CD4-positive, alpha-beta T cell (primary cell): ENCODE data around the gene HIVEP1. TPM values are rescaled to one million over a fixed set of nuclear protein-coding genes. Genes with fewer than 3 reads are reported as not detected.
"Not testable (repeated sequence)": the region's sequence is repeated elsewhere in the genome, so short reads cannot be mapped to it uniquely, and the experiment has no call there.

ENCODE experiments used
- ATAC-seq: fragments of 200-7000 bp; cut with Tn5 transposase; one replicate; pipeline ENCODE4 v1.10.0; 2022; ENCODE audit warnings: mild to moderate bottlenecking; ENCODE audit not compliant: poor library complexity
- CTCF ChIA-PET: fragments of 350-600 bp; sonication (Branson Sonifier 250); formaldehyde crosslinking; loops from one replicate; lab custom pipeline; 2021; ENCODE audit warnings: antibody characterized with exemption, inconsistent platforms; lab: Charles Lee
- POLR2A ChIA-PET: fragments of 350-600 bp; sonication (Branson Sonifier 250); formaldehyde crosslinking; loops from one replicate; lab custom pipeline; 2021; ENCODE audit warnings: antibody characterized with exemption, inconsistent platforms; lab: Charles Lee
- DNase-seq, 14 experiments: peaks; one replicate each; pipeline ENCODE4 v3.0.0-alpha.2; 2013 to 2020; ENCODE audit warnings: mixed read lengths in 2 of 14
- H3K27ac ChIP-seq, 2 donors: one replicate each; pipeline versions ENCODE4 v1.5.1 to v1.7.0; 2013; ENCODE audit warnings: low read length in 2 of 2, low read depth in 1 of 2, mild to moderate bottlenecking in 1 of 2
- H3K27me3 ChIP-seq, 2 experiments: 1 replicate in 1 of 2; 2 replicates in 1 of 2; pipeline versions ENCODE4 v1.6.1 to v1.7.0; 2013; ENCODE audit warnings: low read length in 2 of 2, control low read depth in 1 of 2, mild to moderate bottlenecking in 1 of 2, moderate library complexity in 1 of 2; ENCODE audit not compliant: insufficient read depth in 2 of 2, control insufficient read depth in 1 of 2
- H3K36me3 ChIP-seq: one replicate; pipeline ENCODE4 v1.6.1; 2013; ENCODE audit warnings: low read length, control low read depth; ENCODE audit not compliant: insufficient read depth
- H3K4me1 ChIP-seq: one replicate; pipeline ENCODE4 v1.6.1; 2013; ENCODE audit warnings: low read length, control low read depth; ENCODE audit not compliant: insufficient read depth
- H3K4me3 ChIP-seq: one replicate; pipeline ENCODE4 v1.5.1; 2013; ENCODE audit warnings: mild to moderate bottlenecking, low read length, moderate library complexity
- H3K9me3 ChIP-seq, 2 experiments: 1 replicate in 1 of 2; 2 replicates in 1 of 2; pipeline versions ENCODE4 v1.6.1 to v1.7.0; 2013; ENCODE audit warnings: low read length in 2 of 2, mild to moderate bottlenecking in 2 of 2, control low read depth in 1 of 2, moderate library complexity in 1 of 2; ENCODE audit not compliant: control insufficient read depth in 1 of 2, insufficient read depth in 1 of 2
- H3K27ac Mint-ChIP-seq: one replicate; pipeline ENCODE4 v1.8.0; 2020; ENCODE audit warnings: mixed read lengths
- H3K27me3 Mint-ChIP-seq: one replicate; pipeline ENCODE4 v1.8.0; 2021; ENCODE audit warnings: mixed read lengths
- H3K36me3 Mint-ChIP-seq: one replicate; pipeline ENCODE4 v1.8.0; 2021; ENCODE audit warnings: low read depth, mixed read lengths
- H3K4me1 Mint-ChIP-seq: one replicate; pipeline ENCODE4 v1.8.0; 2021; ENCODE audit warnings: low read depth, mixed read lengths
- H3K4me3 Mint-ChIP-seq: one replicate; pipeline ENCODE4 v1.8.0; 2020; ENCODE audit warnings: mild to moderate bottlenecking, mixed read lengths
- H3K9me3 Mint-ChIP-seq: one replicate; pipeline ENCODE4 v1.8.0; 2020; ENCODE audit warnings: mixed read lengths
- CTCF ChIP-seq: fragments of 200-600 bp; IDR thresholded peaks from one replicate; pipeline ENCODE4 v1.8.0; 2022; ENCODE audit warnings: antibody characterized with exemption, mild to moderate bottlenecking
- intact Hi-C, 2 experiments: fragments of 100-400 bp; cut with DNase I in 1 of 2; cut with micrococcal nuclease in 1 of 2; formaldehyde crosslinking; loops; one replicate each; pipeline versions ENCODE4 v1.15.1 to v1.9.0; 2023 to 2025; cut with DNase I, micrococcal nuclease
- total RNA-seq, 174 experiments: library from RNA in 2 of 174; stranded (reverse) in 2 of 174; gene quantifications; one replicate each; pipeline ENCODE4 v1.2.3 and lab custom pipeline; 2021 to 2026

The HIVEP1 gene
- total RNA-seq, 2 experiments from 2014 or later: 76.3 to 78.8 TPM

DNA sequence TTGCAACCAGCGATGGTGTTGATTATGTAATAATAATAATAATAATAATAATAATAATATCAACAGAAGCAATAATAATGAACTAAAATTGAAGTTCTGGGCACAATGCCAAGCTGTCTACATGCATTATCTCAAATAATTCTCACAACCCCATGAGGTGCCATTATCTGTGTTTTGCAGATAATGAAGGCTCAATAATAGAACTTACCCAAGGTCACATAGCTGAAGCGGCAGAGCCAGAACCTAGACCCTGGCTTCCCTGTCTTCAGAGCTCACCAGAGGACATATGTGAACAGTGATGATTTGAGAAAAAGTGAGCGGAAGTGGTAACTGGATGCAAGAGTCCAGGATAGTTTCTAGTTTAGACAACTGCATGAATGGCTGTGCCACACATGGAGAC is 91.0 kb downstream of the HIVEP1 start:
- Histone ChIP-seq H3K27me3 (no peaks in the 10 kb centered on the region), H3K4me3 (no peak overlapping the region), H3K36me3 (no peaks in the 10 kb centered on the region), H3K9me3 (peaks cover 0 to 2% of the 10 kb centered on the region in 2 experiments), H3K4me1 (no peaks in the 10 kb centered on the region), H3K27ac (no peak overlapping the region)
- ChIA-PET CTCF (interaction anchor here (0.6 to 1.0 kb wide), 2 partner anchors 10 to 82 kb away, joined by 3 read pairs; no protein-coding TSS in a partner anchor), POLR2A (no interaction called here)
- ATAC-seq: no peak
- Mint-ChIP-seq H3K4me3 (no peak overlapping the region), H3K36me3 (peaks cover 22% of the 10 kb centered on the region), H3K9me3 (peaks cover 3% of the 10 kb centered on the region), H3K27ac (no peak overlapping the region), H3K27me3 (no peaks in the 10 kb centered on the region), H3K4me1 (peaks cover 53% of the 10 kb centered on the region)
- intact Hi-C loops: no loop called here
- no peak for TF ChIP-seq CTCF
- no peak for DNase-seq

- Histone ChIP-seq H3K4me1 (peaks cover 11% of the 10 kb centered on the region), H3K4me3 (no peak overlapping the region), H3K27ac (no peak overlapping the region), H3K9me3 (peaks cover 0 to 3% of the 10 kb centered on the region in 2 experiments), H3K27me3 (no peaks in the 10 kb centered on the region), H3K36me3 (peaks cover 4% of the 10 kb centered on the region)
- Mint-ChIP-seq H3K9me3 (peaks cover 3% of the 10 kb centered on the region), H3K27ac (no peak overlapping the region), H3K36me3 (peaks cover 25% of the 10 kb centered on the region), H3K4me3 (no peak overlapping the region), H3K27me3 (no peaks in the 10 kb centered on the region), H3K4me1 (peaks cover 55% of the 10 kb centered on the region)
- DNase-seq (no peak), ATAC-seq (no peak)
- intact Hi-C loops: no loop called here
- CTCF ChIA-PET: interaction anchor here (1.5 kb wide), 1 partner anchor 30 kb away, joined by 3 read pairs; no protein-coding TSS in a partner anchor
- TF ChIP-seq CTCF: no peak
- POLR2A ChIA-PET: interaction anchor here (0.9 to 1.0 kb wide), 2 partner anchors 8 to 14 kb away, joined by 3 read pairs; no protein-coding TSS in a partner anchor
These were observed 93.2 kb downstream of the HIVEP1 start for GRCh38 chr6:12105271-12105670.

- H3K27me3 Mint-ChIP-seq, ATAC-seq, H3K27ac Mint-ChIP-seq, H3K9me3 ChIP-seq, DNase-seq, H3K4me3 ChIP-seq, H3K4me3 Mint-ChIP-seq, intact Hi-C loops, H3K27me3 ChIP-seq, POLR2A ChIA-PET, H3K36me3 ChIP-seq, CTCF ChIA-PET, H3K27ac ChIP-seq, H3K9me3 Mint-ChIP-seq: not testable (repeated sequence)
- Mint-ChIP-seq H3K4me1 (peaks cover 54% of the 10 kb centered on the region), H3K36me3 (peaks cover 37% of the 10 kb centered on the region)
- peaks cover 30% of the 10 kb centered on the region for H3K4me1 ChIP-seq
These were observed 96.3 kb downstream of the HIVEP1 start for GRCh38 chr6:12108376-12108775.
